H9 (cell line): ENCODE results near the gene ECSCR. TPM values are rescaled to one million over a fixed set of nuclear protein-coding genes. Genes with fewer than 3 reads are reported as not detected.

Experiments used
- DNase-seq: peaks from one replicate; pipeline ENCODE4 v3.0.0-alpha.2; 2017
- H2AFZ ChIP-seq: one replicate; pipeline ENCODE4 v1.6.1; 2013; ENCODE audit warnings: mild to moderate bottlenecking, low read length, control low read depth, moderate library complexity
- H2AK5ac ChIP-seq: 2 replicates; pipeline ENCODE4 v1.6.1; 2013; ENCODE audit warnings: low read length, control low read depth, mixed read lengths; ENCODE audit not compliant: insufficient read length
- H2BK120ac ChIP-seq: one replicate; pipeline ENCODE4 v1.6.1; 2013; ENCODE audit warnings: low read depth, mild to moderate bottlenecking, low read length, control low read depth, inconsistent platforms; ENCODE audit not compliant: poor library complexity, severe bottlenecking
- H2BK12ac ChIP-seq: 2 replicates; pipeline ENCODE4 v1.6.1; 2013; ENCODE audit warnings: low read length, control low read depth, mixed read lengths, low read depth; ENCODE audit not compliant: insufficient read length
- H2BK15ac ChIP-seq: 2 replicates; pipeline ENCODE4 v1.6.1; 2013; ENCODE audit warnings: low read depth, low read length, control low read depth
- H2BK20ac ChIP-seq: one replicate; pipeline ENCODE4 v1.6.1; 2013; ENCODE audit warnings: low read depth, mild to moderate bottlenecking, low read length, control low read depth, inconsistent platforms; ENCODE audit not compliant: poor library complexity, severe bottlenecking
- H2BK5ac ChIP-seq: 2 replicates; pipeline ENCODE4 v1.6.1; 2013; ENCODE audit warnings: low read length, control low read depth, mixed read lengths; ENCODE audit not compliant: insufficient read length
- H3K14ac ChIP-seq: 2 replicates; pipeline ENCODE4 v1.6.1; 2013; ENCODE audit warnings: low read length, control low read depth; ENCODE audit not compliant: insufficient read depth
- H3K18ac ChIP-seq: 2 replicates; pipeline ENCODE4 v1.6.1; 2013; ENCODE audit warnings: low read depth, mild to moderate bottlenecking, mixed read lengths, low read length, control low read depth; ENCODE audit not compliant: insufficient read length
- H3K23ac ChIP-seq: 2 replicates; pipeline ENCODE4 v1.6.1; 2013; ENCODE audit warnings: low read length, control low read depth, mixed read lengths, low read depth; ENCODE audit not compliant: insufficient read length
- H3K23me2 ChIP-seq: 2 replicates; pipeline ENCODE4 v1.6.1; 2013; ENCODE audit warnings: low read depth, mild to moderate bottlenecking, mixed read lengths, low read length, control low read depth; ENCODE audit not compliant: insufficient read length, poor library complexity, severe bottlenecking
- H3K27ac ChIP-seq: 2 replicates; pipeline ENCODE4 v1.5.1; 2013; ENCODE audit warnings: low read length, control low read depth, mixed read lengths, low read depth; ENCODE audit not compliant: insufficient read length
- H3K27me3 ChIP-seq: 2 replicates; pipeline ENCODE4 v1.6.1; 2013; ENCODE audit warnings: low read length, control low read depth, inconsistent platforms; ENCODE audit not compliant: insufficient read depth
- H3K4ac ChIP-seq: 2 replicates; pipeline ENCODE4 v1.6.1; 2013; ENCODE audit warnings: low read depth, mild to moderate bottlenecking, control low read depth, inconsistent platforms, low read length, moderate library complexity
- H3K4me1 ChIP-seq: 2 replicates; pipeline ENCODE4 v1.6.1; 2013; ENCODE audit warnings: low read length, control low read depth, inconsistent platforms; ENCODE audit not compliant: insufficient read depth
- H3K4me2 ChIP-seq: 2 replicates; pipeline ENCODE4 v1.6.1; 2013; ENCODE audit warnings: low read length, control low read depth, mixed read lengths; ENCODE audit not compliant: insufficient read length, insufficient read depth
- H3K56ac ChIP-seq: 2 replicates; pipeline ENCODE4 v1.6.1; 2013; ENCODE audit warnings: low read depth, mild to moderate bottlenecking, mixed read lengths, low read length, control low read depth; ENCODE audit not compliant: insufficient read length
- H3K79me1 ChIP-seq: 2 replicates; pipeline ENCODE4 v1.6.1; 2013; ENCODE audit warnings: low read depth, mild to moderate bottlenecking, moderate library complexity, low read length, control low read depth, inconsistent platforms; ENCODE audit not compliant: insufficient read depth, poor library complexity, severe bottlenecking
- H3K79me2 ChIP-seq: 2 replicates; pipeline ENCODE4 v1.6.1; 2013; ENCODE audit warnings: low read length, control low read depth, inconsistent platforms; ENCODE audit not compliant: insufficient read depth
- H3K9ac ChIP-seq: 2 replicates; pipeline ENCODE4 v1.6.1; 2013; ENCODE audit warnings: low read length, control low read depth, mixed read lengths; ENCODE audit not compliant: insufficient read length; ENCODE audit errors: extremely low read depth
- H3K9me3 ChIP-seq: one replicate; pipeline ENCODE4 v1.6.1; 2013; ENCODE audit warnings: low read depth, low read length, inconsistent platforms; ENCODE audit not compliant: control insufficient read depth
- H3T11ph ChIP-seq: one replicate; pipeline ENCODE4 v1.6.1; 2013; ENCODE audit warnings: mild to moderate bottlenecking, low read length, control low read depth, inconsistent platforms
- H4K20me1 ChIP-seq: one replicate; pipeline ENCODE4 v1.6.1; 2013; ENCODE audit not compliant: control insufficient read depth, insufficient read length, insufficient read depth
- H4K5ac ChIP-seq: 2 replicates; pipeline ENCODE4 v1.6.1; 2013; ENCODE audit warnings: low read depth, mild to moderate bottlenecking, mixed read lengths, low read length, control low read depth; ENCODE audit not compliant: insufficient read length
- H4K8ac ChIP-seq: replicated peaks from 2 replicates; pipeline ENCODE4 v1.6.1; 2013; ENCODE audit warnings: low read length, control low read depth, mixed read lengths, low read depth; ENCODE audit not compliant: insufficient read length
- H4K91ac ChIP-seq: 2 replicates; pipeline ENCODE4 v1.6.1; 2013; ENCODE audit warnings: low read depth, mild to moderate bottlenecking, moderate library complexity, mixed read lengths, low read length, control low read depth; ENCODE audit not compliant: insufficient read length
- H3K27ac Mint-ChIP-seq, 3 experiments: 2 replicates in 2 of 3; 3 replicates in 1 of 3; pipeline ENCODE4 v1.8.0; 2020 to 2021; ENCODE audit warnings: mixed read lengths in 3 of 3, mild to moderate bottlenecking in 1 of 3, moderate library complexity in 1 of 3
- H3K27me3 Mint-ChIP-seq: 2 replicates; pipeline ENCODE4 v1.8.0; 2021; ENCODE audit warnings: low read depth, mild to moderate bottlenecking, moderate library complexity, mixed read lengths
- H3K36me3 Mint-ChIP-seq, 3 experiments: 2 replicates in 2 of 3; 3 replicates in 1 of 3; pipeline ENCODE4 v1.8.0; 2020 to 2021; ENCODE audit warnings: low read depth in 3 of 3, mixed read lengths in 3 of 3; ENCODE audit not compliant: insufficient read depth in 1 of 3
- H3K4me1 Mint-ChIP-seq, 2 experiments: 2 replicates each; pipeline ENCODE4 v1.8.0; 2020; ENCODE audit warnings: mixed read lengths in 2 of 2
- H3K4me3 Mint-ChIP-seq, 2 experiments: 2 replicates in 1 of 2; 3 replicates in 1 of 2; pipeline ENCODE4 v1.8.0; 2020 to 2021; ENCODE audit warnings: mild to moderate bottlenecking in 2 of 2, mixed read lengths in 2 of 2, moderate library complexity in 1 of 2
- H3K9me3 Mint-ChIP-seq, 2 experiments: 2 replicates in 1 of 2; 3 replicates in 1 of 2; pipeline ENCODE4 v1.8.0; 2020; ENCODE audit warnings: mild to moderate bottlenecking in 2 of 2, mixed read lengths in 2 of 2, moderate library complexity in 1 of 2
- CTCF ChIP-seq: fragments of 200-600 bp; sonication (generic); conservative IDR thresholded peaks from 3 replicates; pipeline ENCODE4 v1.8.0; 2021; ENCODE audit warnings: antibody characterized with exemption, mild to moderate bottlenecking
- WGBS: extraction: QIAGEN DNeasy Blood & Tissue Kit; methylation state at CpG from one replicate; pipeline ENCODE4 v1.1.7; 2013; ENCODE audit warnings: missing lambda C conversion rate, low lambda C conversion rate, mixed read lengths; ENCODE audit not compliant: insufficient read length; ENCODE audit errors: extremely low coverage; 5-methylcytosine and 5-hydroxymethylcytosine counted together
- total RNA-seq: library from RNA; stranded (reverse); gene quantifications from 2 replicates; pipeline ENCODE4 v1.2.1, GENCODE V29; 2021

Gene ECSCR
- total RNA-seq, 1 experiment from 2014 or later = 1.6 TPM

DNA sequence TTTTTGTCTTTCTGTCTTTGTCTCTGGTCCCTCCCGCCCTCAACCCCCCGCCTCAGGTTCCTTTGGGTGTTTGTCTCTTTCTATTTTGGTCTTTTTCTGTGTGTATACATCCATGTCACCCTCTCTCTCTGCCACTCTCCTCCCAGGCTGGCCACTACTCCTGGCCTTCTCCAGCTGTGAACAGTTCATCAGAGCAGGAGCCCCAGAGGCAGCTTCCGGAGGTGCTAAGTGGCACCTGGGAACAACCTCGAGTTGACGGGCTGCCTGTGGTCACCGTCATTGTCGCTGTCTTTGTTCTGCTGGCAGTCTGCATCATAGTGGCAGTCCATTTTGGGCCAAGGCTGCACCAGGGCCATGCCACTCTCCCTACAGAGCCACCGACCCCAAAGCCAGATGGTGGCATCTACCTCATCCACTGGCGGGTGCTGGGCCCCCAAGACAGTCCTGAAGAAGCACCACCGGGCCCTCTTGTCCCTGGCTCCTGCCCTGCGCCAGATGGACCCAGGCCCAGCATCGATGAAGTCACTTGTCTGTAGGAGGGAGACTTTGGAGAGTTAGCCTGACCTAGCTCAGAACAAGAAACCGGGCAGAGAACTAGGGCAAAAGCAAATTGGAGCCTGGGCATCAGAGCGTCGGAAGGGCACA is 10.0 kb upstream of the ECSCR start:
- Histone ChIP-seq H3K4ac (no peak overlapping the region), H2AK5ac (no peak overlapping the region), H3K56ac (no peak overlapping the region), H3K9ac (no peak overlapping the region), H3K79me2 (no peaks in the 10 kb centered on the region), H3K18ac (peak overlapping the region; percentile 22), H3K79me1 (no peaks in the 10 kb centered on the region), H2BK15ac (no peak overlapping the region), H4K91ac (no peak overlapping the region), H3K14ac (peak overlapping the region; percentile 70), H2BK12ac (no peak overlapping the region), H3K4me1 (peaks cover 5% of the 10 kb centered on the region; the same call in 1 of the 2 replicates), H4K20me1 (no peaks in the 10 kb centered on the region), H3K4me2 (no peak overlapping the region), H3K23me2 (no peaks in the 10 kb centered on the region), H2BK5ac (no peak overlapping the region), H4K5ac (no peak overlapping the region), H3K27ac (no peak overlapping the region), H3T11ph (no peak overlapping the region), H3K27me3 (no peaks in the 10 kb centered on the region), H2AFZ (no peak overlapping the region), H3K9me3 (no peaks in the 10 kb centered on the region), H2BK20ac (no peak overlapping the region), H4K8ac (no peak overlapping the region), H3K23ac (no peak overlapping the region), H2BK120ac (no peak overlapping the region)
- peaks cover 48 to 59% of the 10 kb centered on the region in 2 experiments for H3K4me1 Mint-ChIP-seq
- no peak overlapping the region; a peak in 1 of 5 replicates for H3K4me3 Mint-ChIP-seq
- no peaks in the 10 kb centered on the region for H3K36me3 Mint-ChIP-seq
- H3K27ac Mint-ChIP-seq = peak overlapping the region; percentile 52 to 95 (median 93); a peak in 6 of 7 replicates
- DNase-seq = no peak
- H3K9me3 Mint-ChIP-seq = no peaks in the 10 kb centered on the region; a peak in 1 of 5 replicates
- TF ChIP-seq CTCF = no peak
- no CpG with 5 or more reads among the region's 15 CpGs for WGBS
- peaks cover 7% of the 10 kb centered on the region for H3K27me3 Mint-ChIP-seq
